H1 (cell line): ENCODE data around the gene BLCAP. TPM values are rescaled to one million over a fixed set of nuclear protein-coding genes. Genes with fewer than 3 reads are reported as not detected.
A peak's percentile ranks its signal among the peaks of the same experiment; 100 is the strongest.

Experiments
- CTCF ChIA-PET: fragments of 300-600 bp; sonication (Branson Sonifier 250); formaldehyde crosslinking; loops from one replicate; lab custom pipeline; 2021; ENCODE audit not compliant: partially characterized antibody; lab: Charles Lee
- POLR2A ChIA-PET: fragments of 300-600 bp; sonication (Branson Sonifier 250); formaldehyde crosslinking; loops from one replicate; lab custom pipeline; 2021; ENCODE audit warnings: inconsistent platforms; ENCODE audit not compliant: partially characterized antibody; lab: Charles Lee
- DNase-seq, 2 experiments: peaks; one replicate each; pipeline versions ENCODE4 v3.0.0 to v3.0.0-alpha.2; 2010 to 2022; ENCODE audit warnings: low spot score in 2 of 2, low read depth in 1 of 2, mixed read lengths in 1 of 2
- FAIRE-seq: peaks from 2 replicates; lab custom pipeline; 2011; peaks lifted over from hg19 to GRCh38; lab: Jason Lieb, UNC
- H2AFZ ChIP-seq: 2 replicates; pipeline ENCODE4 v1.8.1; 2012; ENCODE audit warnings: low read length, inconsistent platforms
- H2AK5ac ChIP-seq: 2 replicates; pipeline ENCODE4 v1.6.1; 2013; ENCODE audit warnings: low read depth, low read length
- H2BK120ac ChIP-seq: replicated peaks from 2 replicates; pipeline ENCODE3; 2013; ENCODE audit warnings: low read depth, low read length, inconsistent platforms
- H2BK12ac ChIP-seq: 2 replicates; pipeline ENCODE4 v1.6.1; 2013; ENCODE audit warnings: low read depth, low read length
- H2BK15ac ChIP-seq: 2 replicates; pipeline ENCODE4 v1.6.1; 2013; ENCODE audit warnings: low read length
- H2BK20ac ChIP-seq: 2 replicates; pipeline ENCODE4 v1.6.1; 2013; ENCODE audit warnings: low read length
- H2BK5ac ChIP-seq: 2 replicates; pipeline ENCODE4 v1.6.1; 2013; ENCODE audit warnings: low read depth, low read length
- H3K14ac ChIP-seq: 2 replicates; pipeline ENCODE4 v1.6.1; 2013; ENCODE audit warnings: inconsistent platforms; ENCODE audit not compliant: insufficient read length
- H3K18ac ChIP-seq: 2 replicates; pipeline ENCODE4 v1.6.1; 2013; ENCODE audit warnings: low read length; ENCODE audit errors: extremely low read depth
- H3K23ac ChIP-seq: 2 replicates; pipeline ENCODE4 v1.6.1; 2013; ENCODE audit warnings: inconsistent platforms; ENCODE audit not compliant: insufficient read length
- H3K23me2 ChIP-seq: 2 replicates; pipeline ENCODE4 v1.6.1; 2013; ENCODE audit warnings: low read depth, low read length
- H3K27ac ChIP-seq: 2 replicates; pipeline ENCODE4 v1.6.1; 2011; ENCODE audit warnings: low read depth, low read length, inconsistent platforms
- H3K27me3 ChIP-seq, 4 experiments: replicated peaks in 1 of 4; 1 replicate in 1 of 4; 2 replicates in 3 of 4; pipeline versions ENCODE4 v1.6.1 to v1.8.1; 2011 to 2013; ENCODE audit warnings: low read length in 3 of 4, mild to moderate bottlenecking in 3 of 4, inconsistent platforms in 2 of 4, mixed read lengths in 2 of 4, moderate library complexity in 1 of 4; ENCODE audit not compliant: control insufficient read depth in 3 of 4, insufficient read depth in 3 of 4; ENCODE audit errors: extremely low read depth in 1 of 4
- H3K36me3 ChIP-seq, 4 experiments: 2 replicates each; pipeline versions ENCODE4 v1.6.1 to v1.8.1; 2011 to 2013; ENCODE audit warnings: mild to moderate bottlenecking in 4 of 4, low read length in 3 of 4, moderate library complexity in 2 of 4, control low read depth in 1 of 4, inconsistent platforms in 1 of 4; ENCODE audit not compliant: insufficient read depth in 4 of 4, control insufficient read depth in 2 of 4
- H3K4ac ChIP-seq: replicated peaks from 2 replicates; pipeline ENCODE3; 2013; ENCODE audit warnings: low read length, low read depth, mixed read lengths, inconsistent platforms; ENCODE audit not compliant: insufficient read length
- H3K4me1 ChIP-seq, 4 experiments: replicated peaks in 1 of 4; 1 replicate in 1 of 4; 2 replicates in 3 of 4; pipeline versions ENCODE4 v1.6.1 to v1.8.1; 2011 to 2013; ENCODE audit warnings: low read length in 3 of 4, inconsistent platforms in 2 of 4, mixed read lengths in 1 of 4; ENCODE audit not compliant: insufficient read depth in 4 of 4, control insufficient read depth in 3 of 4
- H3K4me2 ChIP-seq, 2 experiments: 2 replicates each; pipeline versions ENCODE4 v1.6.1 to v1.8.1; 2011 to 2013; ENCODE audit warnings: low read depth in 2 of 2, low read length in 2 of 2, control low read depth in 1 of 2, inconsistent platforms in 1 of 2, mild to moderate bottlenecking in 1 of 2; ENCODE audit not compliant: insufficient read depth in 1 of 2
- H3K4me3 ChIP-seq, 4 experiments: fragments of 200-600, 300-600 bp in 1 of 4; sonication (generic), shearing (Covaris generic), sonication (Bioruptor Twin) in 1 of 4; 2 replicates each; pipeline versions ENCODE4 v1.5.1 to v1.8.1; 2011 to 2016; ENCODE audit warnings: low read length in 4 of 4, low read depth in 3 of 4, control low read depth in 2 of 4, inconsistent platforms in 2 of 4, mild to moderate bottlenecking in 2 of 4, mixed read lengths in 1 of 4, moderate library complexity in 1 of 4; ENCODE audit not compliant: insufficient read depth in 2 of 4; ENCODE audit errors: extremely low read depth in 1 of 4
- H3K56ac ChIP-seq: replicated peaks from 2 replicates; pipeline ENCODE3; 2013; ENCODE audit warnings: low read depth, mild to moderate bottlenecking, mixed read lengths, low read length, inconsistent platforms; ENCODE audit not compliant: insufficient read length
- H3K79me1 ChIP-seq: 2 replicates; pipeline ENCODE4 v1.6.1; 2013; ENCODE audit warnings: low read depth, low read length, control low read depth
- H3K79me2 ChIP-seq, 2 experiments: 2 replicates each; pipeline versions ENCODE4 v1.6.1 to v1.8.1; 2012 to 2013; ENCODE audit warnings: low read length in 2 of 2, mild to moderate bottlenecking in 2 of 2, inconsistent platforms in 1 of 2; ENCODE audit not compliant: insufficient read depth in 2 of 2, control insufficient read depth in 1 of 2
- H3K9ac ChIP-seq, 4 experiments: replicated peaks in 1 of 4; 1 replicate in 1 of 4; 2 replicates in 3 of 4; pipeline versions ENCODE4 v1.6.1 to v1.8.1; 2011 to 2013; ENCODE audit warnings: low read depth in 3 of 4, low read length in 3 of 4, control low read depth in 2 of 4, mild to moderate bottlenecking in 2 of 4, moderate library complexity in 2 of 4, inconsistent platforms in 1 of 4; ENCODE audit errors: extremely low read depth in 1 of 4
- H3K9me3 ChIP-seq, 2 experiments: 2 replicates each; pipeline versions ENCODE4 v1.6.1 to v1.8.1; 2012 to 2013; ENCODE audit warnings: mild to moderate bottlenecking in 2 of 2, moderate library complexity in 2 of 2, control low read depth in 1 of 2, inconsistent platforms in 1 of 2, low read depth in 1 of 2, low read length in 1 of 2, mixed read lengths in 1 of 2; ENCODE audit not compliant: insufficient read depth in 2 of 2
- H4K20me1 ChIP-seq, 2 experiments: replicated peaks in 1 of 2; 2 replicates each; pipeline versions ENCODE3 to v1.8.1; 2011 to 2013; ENCODE audit warnings: inconsistent platforms in 2 of 2, low read length in 2 of 2, mild to moderate bottlenecking in 1 of 2; ENCODE audit not compliant: insufficient read depth in 2 of 2, control insufficient read depth in 1 of 2
- H4K5ac ChIP-seq: 2 replicates; pipeline ENCODE4 v1.6.1; 2013; ENCODE audit warnings: low read length, low read depth, mixed read lengths, inconsistent platforms; ENCODE audit not compliant: insufficient read length
- H4K8ac ChIP-seq: 2 replicates; pipeline ENCODE4 v1.8.0; 2013; ENCODE audit warnings: mild to moderate bottlenecking, moderate library complexity, low read length, inconsistent platforms; ENCODE audit not compliant: insufficient read depth; ENCODE audit errors: extremely low read depth
- H4K91ac ChIP-seq: replicated peaks from 2 replicates; pipeline ENCODE3; 2013; ENCODE audit warnings: low read length, mixed read lengths, inconsistent platforms; ENCODE audit not compliant: insufficient read length
- WGBS, 2 experiments: shearing (Covaris generic) in 1 of 2; methylation state at CpG; one replicate each; pipeline versions ENCODE4 v1.1.6 to v1.1.7; 2013 to 2015; ENCODE audit warnings: low lambda C conversion rate in 2 of 2, mixed read lengths in 2 of 2, inconsistent platforms in 1 of 2, low coverage in 1 of 2, missing lambda C conversion rate in 1 of 2; ENCODE audit not compliant: insufficient replicate concordance in 2 of 2, insufficient coverage in 1 of 2, insufficient read length in 1 of 2; ENCODE audit errors: extremely low coverage in 1 of 2, missing lambda C conversion rate in 1 of 2; 5-methylcytosine and 5-hydroxymethylcytosine counted together
- polyA plus RNA-seq, 7 experiments: library from polyadenylated mRNA; depleted of rRNA in 3 of 7; stranded (reverse) in 5 of 7; unstranded in 2 of 7; fragments of >200 nt in 5 of 7; fragments of 200-250 nt in 2 of 7; gene quantifications; 1 replicate in 5 of 7; 2 replicates in 1 of 7; 4 replicates in 1 of 7; pipeline versions ENCODE4 v1.2.1 to v1.2.3, GENCODE V29; 2011 to 2013; ENCODE audit warnings: missing spikeins in 2 of 7, mixed read lengths in 2 of 7
- total RNA-seq: library from RNA; stranded (reverse); fragmentation: NEBNext Ultra II Directional; extraction: Animal tissue kit (Norgen Biotek cat#: 25700); gene quantifications from 2 replicates; pipeline ENCODE4 v1.2.1, GENCODE V29; 2021

Gene BLCAP
- total and polyA plus RNA-seq, 2 of the 8 experiments (the other 6 are each of a cell fraction or from before 2014, with no cell fraction given), result 60.3 to 72.2 TPM

- H2BK20ac ChIP-seq, result no peak overlapping the region
- no peaks in the 10 kb centered on the region for H3K27me3 ChIP-seq
- H3K4me3 ChIP-seq, result no peak overlapping the region
- 0 out of 2 replicates have a peak overlapping the region, but pooled peaks have one; percentile 34 for H2BK15ac ChIP-seq
- H4K5ac ChIP-seq, result no peak overlapping the region
- H3K9me3 ChIP-seq, result no peaks in the 10 kb centered on the region
- no peaks in the 10 kb centered on the region for H3K36me3 ChIP-seq
- 90% methylated on average over 4 of the region's 4 CpGs; no CpG with 5 or more reads in 1 of the 2 experiments for WGBS, 2 experiments
- no peak overlapping the region for H3K4me2 ChIP-seq
- no peak overlapping the region for H2BK5ac ChIP-seq
- H2AK5ac ChIP-seq, result no peak overlapping the region; the same call in 1 of the 2 replicates
- H4K8ac ChIP-seq, result no peak overlapping the region
- POLR2A ChIA-PET, result interaction anchor here (0.6 kb wide), 1 partner anchor 18 kb away, joined by 3 read pairs; no protein-coding TSS in a partner anchor
- no peak overlapping the region for H3K56ac ChIP-seq
- no peak overlapping the region for H3K27ac ChIP-seq
- DNase-seq (no peak), FAIRE-seq (no peak)
- H3K9ac ChIP-seq, result no peak overlapping the region
- no peaks in the 10 kb centered on the region for H3K79me2 ChIP-seq
- H3K4ac ChIP-seq, result no peak overlapping the region
- no peak overlapping the region for H2BK120ac ChIP-seq
- H3K14ac ChIP-seq, result no peak overlapping the region
- H2AFZ ChIP-seq, result no peak overlapping the region
- no peaks in the 10 kb centered on the region; a peak in 1 of 7 replicates for H3K4me1 ChIP-seq
- H2BK12ac ChIP-seq, result no peak overlapping the region
- no peak overlapping the region for H3K18ac ChIP-seq
- H4K20me1 ChIP-seq, result no peaks in the 10 kb centered on the region
- no peak overlapping the region for H3K23ac ChIP-seq
- no peaks in the 10 kb centered on the region for H3K79me1 ChIP-seq
- CTCF ChIA-PET, result interaction anchor here (0.5 kb wide), 1 partner anchor 489 kb away, joined by 3 read pairs; no protein-coding TSS in a partner anchor
- no peaks in the 10 kb centered on the region; the same call in 1 of the 2 replicates for H3K23me2 ChIP-seq
- no peak overlapping the region for H4K91ac ChIP-seq
Observed at GRCh38 chr20:37558306-37558705, 30.6 kb upstream of the BLCAP start.
